GM19025 (cell line): Measurements from ENCODE around the gene SHC3.
"Not testable (repeated sequence)": the region's sequence is repeated elsewhere in the genome, so short reads cannot be mapped to it uniquely, and the experiment has no call there.

Source experiments
- ATAC-seq: cut with Tn5 transposase; IDR thresholded peaks from one replicate; pipeline ENCODE4 v1.9.1; 2021; ENCODE audit warnings: mild to moderate bottlenecking, low read depth, moderate library complexity; ENCODE audit not compliant: unreplicated experiment

The SHC3 gene

GRCh38 chr9:89177944-89178829 lies at the start of gene SHC3:
Gene SHC3 (minus strand): TSS chr9:89178818. CDS start chr9:89178460, 358 bp downstream.
- no peak for ATAC-seq

- ATAC-seq = no peak
Observed at GRCh38 chr9:89225991-89226471, 47.4 kb upstream of the SHC3 start.

- ATAC-seq = no peak
Observed at GRCh38 chr9:89225587-89225986, 47.0 kb upstream of the SHC3 start.

GRCh38 chr9:89225036-89225435 lies 46.4 kb upstream of the SHC3 start:
- no peak for ATAC-seq

GRCh38 chr9:89224633-89225032 lies 46.0 kb upstream of the SHC3 start:
- no peak for ATAC-seq

GRCh38 chr9:89223396-89223977 lies 44.9 kb upstream of the SHC3 start:
- no peak for ATAC-seq

- ATAC-seq = no peak
Observed at GRCh38 chr9:89219637-89220036, 41.0 kb upstream of the SHC3 start.

GRCh38 chr9:89218040-89218928 lies 39.7 kb upstream of the SHC3 start:
- no peak for ATAC-seq

- ATAC-seq = no peak
Observed at GRCh38 chr9:89215342-89215741, 36.7 kb upstream of the SHC3 start.

GRCh38 chr9:89213396-89213880 lies 34.8 kb upstream of the SHC3 start:
- no peak for ATAC-seq

GRCh38 chr9:89212171-89212570 lies 33.6 kb upstream of the SHC3 start:
- no peak for ATAC-seq

- ATAC-seq = not testable (repeated sequence)
Observed at GRCh38 chr9:89209311-89209710, 30.7 kb upstream of the SHC3 start.

- ATAC-seq = no peak
Observed at GRCh38 chr9:89207026-89207425, 28.4 kb upstream of the SHC3 start.

GRCh38 chr9:89204801-89205200 lies 26.2 kb upstream of the SHC3 start:
- no peak for ATAC-seq

GRCh38 chr9:89195131-89195797 lies 16.6 kb upstream of the SHC3 start:
- ATAC-seq = no peak

- ATAC-seq = no peak
Observed at GRCh38 chr9:89194421-89195130, 16.0 kb upstream of the SHC3 start.

GRCh38 chr9:89191004-89191403 lies 12.4 kb upstream of the SHC3 start:
- ATAC-seq = no peak

GRCh38 chr9:89189215-89189614 lies 10.6 kb upstream of the SHC3 start:
- ATAC-seq = no peak

- ATAC-seq = no peak
Observed at GRCh38 chr9:89187950-89188349, 9.3 kb upstream of the SHC3 start.

- no peak for ATAC-seq
Observed at GRCh38 chr9:89187541-89187940, 8.9 kb upstream of the SHC3 start.
